NCI-H2107 (cell line): ENCODE results near the gene FOXI3.
"Not testable (repeated sequence)": the region's sequence is repeated elsewhere in the genome, so short reads cannot be mapped to it uniquely, and the experiment has no call there.

ENCODE experiments used
- DNase-seq: peaks from one replicate; lab custom pipeline; 2025; lab: John Stamatoyannopoulos, UW

The FOXI3 gene

GRCh38 chr2:88442061-88442460 lies 10.4 kb downstream of the FOXI3 start:
- no peak for DNase-seq

- DNase-seq: no peak
Measured at GRCh38 chr2:88437010-88437409, 15.5 kb downstream of the FOXI3 start.

GRCh38 chr2:88429929-88430328 lies 22.6 kb downstream of the FOXI3 start:
- no peak for DNase-seq

GRCh38 chr2:88423733-88424132 lies 28.8 kb downstream of the FOXI3 start:
- DNase-seq: no peak

- DNase-seq: not testable (repeated sequence)
Measured at GRCh38 chr2:88419051-88419450, 33.4 kb downstream of the FOXI3 start.

GRCh38 chr2:88416016-88416663 lies 36.4 kb downstream of the FOXI3 start:
- DNase-seq: no peak

GRCh38 chr2:88408870-88409269 lies 43.6 kb downstream of the FOXI3 start:
- not testable (repeated sequence) for DNase-seq

- no peak for DNase-seq
Measured at GRCh38 chr2:88400037-88400767, 52.3 kb downstream of the FOXI3 start.

- DNase-seq: no peak
Measured at GRCh38 chr2:88398180-88398579, 54.3 kb downstream of the FOXI3 start.
